A673 (cell line): Measurements from ENCODE around the gene FHIT. TPM values are rescaled to one million over a fixed set of nuclear protein-coding genes. Genes with fewer than 3 reads are reported as not detected.

Experiments
- BruUV-seq: library from RNA; stranded (reverse); fragments of 400-500 nt; replicated peaks from 2 replicates; lab custom pipeline; 2021; lab: Mats Ljungman, UMichigan
- CTCF ChIA-PET: fragments of 300-600 bp; sonication (Branson Sonifier 250); formaldehyde crosslinking; loops from one replicate; lab custom pipeline; 2022; ENCODE audit warnings: antibody characterized with exemption; lab: Charles Lee
- POLR2A ChIA-PET: fragments of 300-600 bp; sonication (Branson Sonifier 250); formaldehyde crosslinking; loops from one replicate; lab custom pipeline; 2022; ENCODE audit warnings: antibody characterized with exemption; ENCODE audit not compliant: low non-redundant PET; lab: Charles Lee
- DNase-seq: peaks from one replicate; pipeline ENCODE4 v3.0.0-alpha.2; 2015; ENCODE audit warnings: low spot score
- H3K27ac ChIP-seq: fragments of 200-600 bp; sonication (generic); 2 replicates; pipeline ENCODE4 v1.5.1; 2016; ENCODE audit warnings: mixed run types, low read depth, mild to moderate bottlenecking, mixed read lengths, antibody characterized with exemption, low read length; ENCODE audit not compliant: poor library complexity, severe bottlenecking
- H3K27me3 ChIP-seq: fragments of 200-600 bp; sonication (generic); replicated peaks from 2 replicates; pipeline ENCODE4 v1.6.1; 2017; ENCODE audit warnings: mixed run types, low read depth, mild to moderate bottlenecking, mixed read lengths, antibody characterized with exemption, low read length; ENCODE audit not compliant: insufficient read depth, poor library complexity
- H3K36me3 ChIP-seq: fragments of 200-600 bp; sonication (generic); 2 replicates; pipeline ENCODE4 v1.6.1; 2016; ENCODE audit warnings: mixed run types, mild to moderate bottlenecking, mixed read lengths, antibody characterized with exemption, low read length; ENCODE audit not compliant: insufficient read depth, poor library complexity, severe bottlenecking
- H3K4me1 ChIP-seq: fragments of 200-600 bp; sonication (generic); 2 replicates; pipeline ENCODE4 v1.6.1; 2017; ENCODE audit warnings: mixed run types, mild to moderate bottlenecking, mixed read lengths, antibody characterized with exemption, low read length; ENCODE audit not compliant: insufficient read depth, poor library complexity, severe bottlenecking
- H3K4me3 ChIP-seq: fragments of 200-600 bp; sonication (generic); 2 replicates; pipeline ENCODE4 v1.5.1; 2016; ENCODE audit warnings: low read depth, mixed run types, mild to moderate bottlenecking, mixed read lengths, low read length; ENCODE audit not compliant: poor library complexity, severe bottlenecking
- H3K9me3 ChIP-seq: fragments of 200-600 bp; sonication (generic); 2 replicates; pipeline ENCODE4 v1.6.1; 2016; ENCODE audit warnings: mixed run types, low read depth, mild to moderate bottlenecking, mixed read lengths, antibody characterized with exemption, low read length; ENCODE audit not compliant: poor library complexity, severe bottlenecking
- CTCF ChIP-seq: fragments of 300-800, 200-600 bp; sonication (generic); conservative IDR thresholded peaks from 2 replicates; pipeline ENCODE4 v1.5.1; 2017; ENCODE audit warnings: low read depth, mild to moderate bottlenecking, antibody characterized with exemption, low read length, moderate library complexity, mixed read lengths
- EZH2 ChIP-seq: fragments of 200-600 bp; sonication (generic); IDR thresholded peaks from 2 replicates; pipeline ENCODE4 v1.6.1; 2017; ENCODE audit warnings: borderline replicate concordance, low read depth, mild to moderate bottlenecking, mixed read lengths, antibody characterized with exemption, low read length; ENCODE audit not compliant: poor library complexity, severe bottlenecking
- intact Hi-C: fragments of 100-400 bp; cut with micrococcal nuclease; formaldehyde crosslinking; loops from one replicate; pipeline ENCODE4 v1.10.0; 2022; ENCODE audit not compliant: unreplicated experiment
- total RNA-seq: library from RNA; stranded (reverse); gene quantifications from 2 replicates; pipeline ENCODE4 v1.2.3, GENCODE V29; 2021

Gene FHIT
- total RNA-seq, 1 experiment from 2014 or later, result not detected

GRCh38 chr3:60584250-60584649 lies 667.0 kb downstream of the FHIT start:
- intact Hi-C loops, result no loop called here
- Histone ChIP-seq H3K27me3 (no peaks in the 10 kb centered on the region), H3K4me1 (no peaks in the 10 kb centered on the region), H3K4me3 (no peak overlapping the region), H3K36me3 (no peaks in the 10 kb centered on the region), H3K27ac (no peak overlapping the region), H3K9me3 (no peaks in the 10 kb centered on the region)
- no peak for TF ChIP-seq EZH2
- no peak for TF ChIP-seq CTCF
- CTCF ChIA-PET, result no interaction called here
- POLR2A ChIA-PET, result no interaction called here
- no peak for DNase-seq
- no TSS peak for BruUV-seq

GRCh38 chr3:60582288-60582687 lies 669.0 kb downstream of the FHIT start:
- H3K9me3 ChIP-seq, result no peaks in the 10 kb centered on the region
- DNase-seq, result no peak
- BruUV-seq, result no TSS peak
- no peak overlapping the region for H3K4me3 ChIP-seq
- TF ChIP-seq CTCF (no peak), EZH2 (no peak)
- H3K27me3 ChIP-seq, result no peaks in the 10 kb centered on the region
- intact Hi-C loops, result no loop called here
- H3K27ac ChIP-seq, result no peak overlapping the region
- POLR2A ChIA-PET, result no interaction called here
- no peaks in the 10 kb centered on the region for H3K4me1 ChIP-seq
- CTCF ChIA-PET, result no interaction called here
- H3K36me3 ChIP-seq, result no peaks in the 10 kb centered on the region

DNA sequence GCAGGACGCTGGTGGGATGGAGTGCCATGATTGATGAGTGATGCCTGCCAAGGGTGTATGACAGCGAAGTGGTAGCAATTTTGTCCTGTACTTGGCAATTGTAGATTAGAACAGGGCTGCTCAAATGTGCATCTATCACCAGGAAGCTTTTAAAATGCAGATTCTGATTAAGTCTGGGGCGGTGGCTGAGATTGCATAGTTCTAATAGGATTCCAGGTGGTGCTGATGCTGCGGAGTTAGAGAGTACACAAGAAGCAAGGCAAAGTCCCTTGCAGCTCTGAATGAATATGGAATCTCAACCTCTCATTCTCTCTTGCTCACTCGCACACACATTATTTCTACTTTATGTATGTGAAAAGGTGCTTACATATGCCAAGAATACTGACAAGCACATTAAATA lies 670.4 kb downstream of the FHIT start:
- H3K27ac ChIP-seq, result no peak overlapping the region

More for the DNA sequence above, 670.4 kb downstream of the FHIT start:
- POLR2A ChIA-PET, result no interaction called here
- no peak for DNase-seq
- H3K27me3 ChIP-seq, result no peaks in the 10 kb centered on the region
- intact Hi-C loops, result no loop called here
- BruUV-seq, result no TSS peak
- H3K4me3 ChIP-seq, result no peak overlapping the region
- CTCF ChIA-PET, result no interaction called here
- H3K4me1 ChIP-seq, result no peaks in the 10 kb centered on the region
- H3K9me3 ChIP-seq, result no peaks in the 10 kb centered on the region
- no peaks in the 10 kb centered on the region for H3K36me3 ChIP-seq
- TF ChIP-seq CTCF (no peak), EZH2 (no peak)
